Endodermal cell (in vitro differentiated cells): ENCODE data around the gene MCOLN1. TPM values are rescaled to one million over a fixed set of nuclear protein-coding genes. Genes with fewer than 3 reads are reported as not detected.

Experiments used
- DNase-seq: peaks from one replicate; pipeline ENCODE4 v3.0.0-alpha.2; 2017
- H3K27ac ChIP-seq: 2 replicates; pipeline ENCODE4 v1.5.1; 2013; ENCODE audit warnings: mild to moderate bottlenecking, low read depth, low read length, moderate library complexity
- H3K27me3 ChIP-seq: 2 replicates; pipeline ENCODE4 v1.6.1; 2013; ENCODE audit warnings: mild to moderate bottlenecking, low read length, moderate library complexity; ENCODE audit not compliant: insufficient read depth, control insufficient read depth, poor library complexity, severe bottlenecking
- H3K36me3 ChIP-seq: 2 replicates; pipeline ENCODE4 v1.7.0; 2013; ENCODE audit warnings: mild to moderate bottlenecking, low read length, moderate library complexity; ENCODE audit not compliant: control insufficient read depth, insufficient read depth
- H3K4me1 ChIP-seq: one replicate; pipeline ENCODE4 v1.7.0; 2013; ENCODE audit warnings: low read length; ENCODE audit not compliant: control insufficient read depth, insufficient read depth
- H3K4me3 ChIP-seq: 2 replicates; pipeline ENCODE4 v1.5.1; 2013; ENCODE audit warnings: mild to moderate bottlenecking, low read length, moderate library complexity
- H3K9ac ChIP-seq: 2 replicates; pipeline ENCODE4 v1.6.1; 2013; ENCODE audit warnings: mild to moderate bottlenecking, low read length, moderate library complexity; ENCODE audit not compliant: poor library complexity, severe bottlenecking; ENCODE audit errors: extremely low read depth
- H3K9me3 ChIP-seq: 2 replicates; pipeline ENCODE4 v1.6.1; 2013; ENCODE audit warnings: mild to moderate bottlenecking, low read length, moderate library complexity; ENCODE audit not compliant: control insufficient read depth
- H3K27ac Mint-ChIP-seq: 2 replicates; pipeline ENCODE4 v1.8.0; 2020; ENCODE audit warnings: mixed read lengths
- H3K27me3 Mint-ChIP-seq: 2 replicates; pipeline ENCODE4 v1.8.0; 2021; ENCODE audit warnings: mild to moderate bottlenecking, mixed read lengths; ENCODE audit not compliant: insufficient read depth
- H3K36me3 Mint-ChIP-seq: 2 replicates; pipeline ENCODE4 v1.8.0; 2020; ENCODE audit warnings: low read depth, mixed read lengths
- H3K4me1 Mint-ChIP-seq: 2 replicates; pipeline ENCODE4 v1.8.0; 2020; ENCODE audit warnings: mixed read lengths
- H3K4me3 Mint-ChIP-seq: 2 replicates; pipeline ENCODE4 v1.8.0; 2020; ENCODE audit warnings: mild to moderate bottlenecking, moderate library complexity, mixed read lengths
- H3K9me3 Mint-ChIP-seq: 2 replicates; pipeline ENCODE4 v1.8.0; 2020; ENCODE audit warnings: mild to moderate bottlenecking, mixed read lengths
- WGBS, 2 experiments: methylation state at CpG; one replicate each; pipeline versions ENCODE4 v1.1.5 to v1.1.7; 2013; ENCODE audit warnings: missing lambda C conversion rate in 2 of 2, mixed read lengths in 1 of 2; ENCODE audit not compliant: insufficient coverage in 1 of 2, insufficient read length in 1 of 2; 5-methylcytosine and 5-hydroxymethylcytosine counted together
- total RNA-seq, 2 donors: library from RNA; stranded (reverse); fragmentation: NEBNext Ultra II Directional in 1 of 2; extraction: Animal tissue kit (Norgen Biotek cat#: 25700) in 1 of 2; gene quantifications; 2 replicates in 1 of 2; 3 replicates in 1 of 2; pipeline ENCODE4 v1.2.1, GENCODE V29; 2021
- TF ChIP-seq, protein P1 (sequence below): fragments of 200-600 bp; sonication (generic); conservative IDR thresholded peaks from 2 replicates; pipeline ENCODE4 v1.5.0; 2021; ENCODE audit warnings: antibody characterized with exemption, mild to moderate bottlenecking

The MCOLN1 gene
- total RNA-seq, 2 donors from 2014 or later: 18.0 to 21.4 TPM

DNA sequence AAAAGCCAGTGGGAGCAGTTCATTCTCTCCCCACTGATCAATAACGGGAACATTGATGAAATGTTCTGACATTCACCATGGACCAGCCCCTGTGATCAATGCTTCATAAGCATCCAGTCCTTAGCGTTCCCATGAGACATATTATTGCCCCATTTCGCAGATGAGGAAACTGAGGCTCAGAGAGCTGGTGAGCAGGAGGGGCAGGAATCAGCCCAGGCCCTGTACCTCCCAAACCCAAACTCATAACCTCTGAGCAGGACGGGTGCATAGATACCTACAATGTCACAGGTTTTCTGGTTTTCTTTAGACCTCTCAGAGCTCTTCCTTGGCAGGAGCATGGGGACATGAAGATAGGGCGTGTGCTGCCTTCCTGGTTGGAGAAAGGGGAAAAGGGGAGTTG is 2.1 kb downstream of the MCOLN1 start:
- H3K9ac ChIP-seq: no peak overlapping the region
- peaks cover 22% of the 10 kb centered on the region for H3K36me3 Mint-ChIP-seq
- no peaks in the 10 kb centered on the region for H3K27me3 Mint-ChIP-seq
- TF ChIP-seq, protein P1, sequence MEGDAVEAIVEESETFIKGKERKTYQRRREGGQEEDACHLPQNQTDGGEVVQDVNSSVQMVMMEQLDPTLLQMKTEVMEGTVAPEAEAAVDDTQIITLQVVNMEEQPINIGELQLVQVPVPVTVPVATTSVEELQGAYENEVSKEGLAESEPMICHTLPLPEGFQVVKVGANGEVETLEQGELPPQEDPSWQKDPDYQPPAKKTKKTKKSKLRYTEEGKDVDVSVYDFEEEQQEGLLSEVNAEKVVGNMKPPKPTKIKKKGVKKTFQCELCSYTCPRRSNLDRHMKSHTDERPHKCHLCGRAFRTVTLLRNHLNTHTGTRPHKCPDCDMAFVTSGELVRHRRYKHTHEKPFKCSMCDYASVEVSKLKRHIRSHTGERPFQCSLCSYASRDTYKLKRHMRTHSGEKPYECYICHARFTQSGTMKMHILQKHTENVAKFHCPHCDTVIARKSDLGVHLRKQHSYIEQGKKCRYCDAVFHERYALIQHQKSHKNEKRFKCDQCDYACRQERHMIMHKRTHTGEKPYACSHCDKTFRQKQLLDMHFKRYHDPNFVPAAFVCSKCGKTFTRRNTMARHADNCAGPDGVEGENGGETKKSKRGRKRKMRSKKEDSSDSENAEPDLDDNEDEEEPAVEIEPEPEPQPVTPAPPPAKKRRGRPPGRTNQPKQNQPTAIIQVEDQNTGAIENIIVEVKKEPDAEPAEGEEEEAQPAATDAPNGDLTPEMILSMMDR: no peak
- DNase-seq: no peak
- no peak overlapping the region for H3K4me3 ChIP-seq
- H3K27me3 ChIP-seq: no peaks in the 10 kb centered on the region
- peaks cover 5% of the 10 kb centered on the region for H3K4me1 Mint-ChIP-seq
- H3K36me3 ChIP-seq: peaks cover 4% of the 10 kb centered on the region
- H3K27ac ChIP-seq: no peak overlapping the region
- H3K4me1 ChIP-seq: peaks cover 7% of the 10 kb centered on the region
- no peak overlapping the region for H3K4me3 Mint-ChIP-seq
- WGBS, 2 experiments: 91 to 98% methylated on average over 5 of the region's 5 CpGs
- no peaks in the 10 kb centered on the region for H3K9me3 Mint-ChIP-seq
- no peak overlapping the region for H3K27ac Mint-ChIP-seq
- H3K9me3 ChIP-seq: no peaks in the 10 kb centered on the region

DNA sequence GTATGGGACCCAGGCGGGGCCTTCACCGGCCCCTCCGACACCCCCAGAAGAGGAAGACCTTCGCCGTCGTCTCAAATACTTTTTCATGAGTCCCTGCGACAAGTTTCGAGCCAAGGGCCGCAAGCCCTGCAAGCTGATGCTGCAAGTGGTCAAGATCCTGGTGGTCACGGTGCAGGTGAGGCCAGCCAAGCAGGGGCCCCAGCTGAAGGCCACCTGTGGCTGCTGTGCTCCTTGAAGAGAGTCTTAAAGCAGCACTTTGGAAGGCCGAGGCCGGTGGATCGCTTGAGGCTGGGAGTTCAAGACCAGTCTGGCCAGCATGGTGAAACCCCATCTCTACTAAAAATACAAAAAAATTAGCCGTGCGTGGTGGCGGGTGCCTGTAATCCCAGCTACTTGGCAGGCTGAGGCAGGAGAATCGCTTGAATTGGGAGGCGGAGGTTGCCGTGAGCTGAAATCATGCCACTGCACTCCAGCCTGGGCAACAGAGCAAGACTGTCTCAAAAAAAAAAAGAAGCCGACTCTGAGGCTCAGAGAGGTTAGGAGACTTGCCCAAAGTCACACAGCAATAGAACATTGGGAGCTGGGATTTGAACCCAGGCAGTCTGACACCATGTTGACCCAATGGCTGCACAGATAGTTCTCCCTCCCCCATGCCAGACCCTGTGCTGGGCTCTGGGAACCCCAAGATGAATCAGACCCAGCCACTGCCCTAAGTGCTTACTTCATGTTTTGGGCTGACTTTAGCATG is 2.7 kb downstream of the MCOLN1 start:
- no peaks in the 10 kb centered on the region for H3K27me3 ChIP-seq
- peaks cover 4% of the 10 kb centered on the region for H3K36me3 ChIP-seq
- no peak overlapping the region for H3K4me3 ChIP-seq
- Mint-ChIP-seq H3K4me1 (peaks cover 5% of the 10 kb centered on the region), H3K27ac (no peak overlapping the region), H3K36me3 (peaks cover 27% of the 10 kb centered on the region), H3K4me3 (no peak overlapping the region), H3K27me3 (no peaks in the 10 kb centered on the region), H3K9me3 (no peaks in the 10 kb centered on the region)
- no peak for DNase-seq
- peaks cover 7% of the 10 kb centered on the region for H3K4me1 ChIP-seq
- TF ChIP-seq, protein P1: no peak
- H3K9ac ChIP-seq: no peak overlapping the region
- WGBS, 2 experiments: 92 to 94% methylated on average over 12 to 20 of the region's 20 CpGs
- H3K27ac ChIP-seq: no peak overlapping the region
- H3K9me3 ChIP-seq: no peaks in the 10 kb centered on the region

DNA sequence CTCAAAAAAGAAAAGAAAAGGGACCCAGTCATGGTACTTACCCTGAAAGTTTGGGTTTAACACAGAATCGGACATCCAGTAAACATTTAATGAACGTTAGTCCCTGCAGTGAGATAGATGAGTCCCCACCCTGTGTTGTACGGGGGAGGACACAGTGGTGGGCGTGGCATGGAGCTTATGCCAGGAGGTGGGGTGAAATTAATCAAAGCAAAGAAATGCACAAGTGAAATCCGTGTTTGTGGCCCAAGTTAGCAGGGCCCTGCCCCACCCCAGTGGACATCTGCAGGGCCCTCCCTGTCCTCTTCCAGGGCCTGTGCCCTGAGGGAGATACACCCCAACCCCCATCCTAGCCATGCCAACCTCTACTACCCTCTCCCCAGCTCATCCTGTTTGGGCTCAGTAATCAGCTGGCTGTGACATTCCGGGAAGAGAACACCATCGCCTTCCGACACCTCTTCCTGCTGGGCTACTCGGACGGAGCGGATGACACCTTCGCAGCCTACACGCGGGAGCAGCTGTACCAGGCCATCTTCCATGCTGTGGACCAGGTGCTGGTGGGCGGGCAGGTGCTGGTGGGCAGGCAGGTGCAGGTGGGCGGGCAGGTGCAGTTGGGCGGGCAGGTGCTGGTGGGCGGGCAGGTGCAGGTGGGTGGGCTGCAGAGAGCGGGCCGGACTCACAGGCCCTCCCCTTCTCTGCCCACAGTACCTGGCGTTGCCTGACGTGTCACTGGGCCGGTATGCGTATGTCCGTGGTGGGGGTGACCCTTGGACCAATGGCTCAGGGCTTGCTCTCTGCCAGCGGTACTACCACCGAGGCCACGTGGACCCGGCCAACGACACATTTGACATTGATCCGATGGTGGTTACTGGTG is 3.9 kb downstream of the MCOLN1 start:
- WGBS, 2 experiments: 95 to 97% methylated on average over 25 to 31 of the region's 31 CpGs
- Histone ChIP-seq H3K4me3 (no peak overlapping the region), H3K4me1 (peaks cover 7% of the 10 kb centered on the region), H3K27me3 (no peaks in the 10 kb centered on the region), H3K9me3 (no peaks in the 10 kb centered on the region), H3K27ac (no peak overlapping the region), H3K36me3 (peaks cover 4% of the 10 kb centered on the region), H3K9ac (no peak overlapping the region)
- H3K4me1 Mint-ChIP-seq: peaks cover 5% of the 10 kb centered on the region
- peaks cover 26% of the 10 kb centered on the region for H3K36me3 Mint-ChIP-seq
- DNase-seq: no peak
- H3K27ac Mint-ChIP-seq: no peak overlapping the region
- no peaks in the 10 kb centered on the region for H3K27me3 Mint-ChIP-seq
- H3K9me3 Mint-ChIP-seq: no peaks in the 10 kb centered on the region
- no peak overlapping the region for H3K4me3 Mint-ChIP-seq
- TF ChIP-seq, protein P1: no peak
